ENCODE data around the gene MSS51. TPM values are rescaled to one million over a fixed set of nuclear protein-coding genes. Genes with fewer than 3 reads are reported as not detected.
A peak's percentile ranks its signal among the peaks of the same experiment; 100 is the strongest.

MSS51 gene
- total RNA-seq, 1 experiment from 2014 or later, result 2.3 TPM

GRCh38 chr10:73465978-73466726, 32.8 kb upstream of the MSS51 start:
- Histone ChIP-seq H3K36me3 (ENCODE audit: control insufficient read depth, insufficient read depth, low read length) (peaks cover 28% of the 10 kb centered on the region), H3K4me1 (ENCODE audit: control insufficient read depth, insufficient read depth, low read length) (no peaks in the 10 kb centered on the region), H3K9me3 (ENCODE audit: control insufficient read depth, insufficient read depth, low read depth, low read length) (no peaks in the 10 kb centered on the region), H3K27ac (ENCODE audit: low read length) (no peak overlapping the region), H3K4me3 (ENCODE audit: low read depth in 2 of 2, low read length in 2 of 2) (no peak overlapping the region), H3K27me3 (ENCODE audit: control insufficient read depth, insufficient read depth, low read length) (no peaks in the 10 kb centered on the region)
- ChIA-PET POLR2A (no interaction called here), CTCF (no interaction called here)
- intact Hi-C loops (cut with micrococcal nuclease; ENCODE audit: unreplicated experiment) (no loop called here), in situ Hi-C loops (cut with HindIII; ENCODE audit: low pct_unique_long_range_greater_than_20kb, low sequenced_read_pairs) (no loop called here)
- BruUV-seq (replicated peaks), result no TSS peak
- no peak for DNase-seq (ENCODE audit: low read depth, low spot score)
- ATAC-seq, result no peak
- TF ChIP-seq TCF7L2 (IDR thresholded peaks at IDR 0.05; ENCODE audit: low read depth, low read length) (no peak), POLR2AphosphoS5 (IDR thresholded peaks at IDR 0.05; ENCODE audit: low read depth, low read length) (no peak), CTCF (IDR thresholded peaks at IDR 0.05) (no peak)

DNA sequence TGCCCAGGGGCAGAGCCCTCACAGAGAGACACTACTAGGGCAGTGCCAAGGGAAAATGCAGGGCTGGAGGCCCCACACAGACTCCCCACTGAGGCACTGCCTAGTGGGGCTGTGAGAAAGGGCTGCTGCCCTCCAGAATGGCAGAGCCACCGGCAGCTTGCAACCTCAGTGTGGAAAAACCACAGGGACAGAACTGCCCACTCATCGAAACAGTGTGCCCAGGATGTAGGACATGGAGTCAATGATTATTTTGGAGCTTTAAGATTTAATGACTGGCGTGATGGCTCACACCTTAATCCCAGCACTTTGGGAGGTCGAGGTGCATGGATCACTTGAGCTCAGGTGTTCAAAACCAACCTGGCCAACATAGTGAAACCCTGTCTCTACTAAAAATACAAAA, 27.5 kb upstream of the MSS51 start:
- H3K4me3 ChIP-seq (ENCODE audit: low read depth in 2 of 2, low read length in 2 of 2), result no peak overlapping the region
- no peaks in the 10 kb centered on the region for H3K9me3 ChIP-seq (ENCODE audit: control insufficient read depth, insufficient read depth, low read depth, low read length)
- no peaks in the 10 kb centered on the region for H3K36me3 ChIP-seq (ENCODE audit: control insufficient read depth, insufficient read depth, low read length)
- CTCF ChIA-PET, result no interaction called here
- POLR2A ChIA-PET, result no interaction called here
- no peak overlapping the region for H3K27ac ChIP-seq (ENCODE audit: low read length)
- H3K4me1 ChIP-seq (ENCODE audit: control insufficient read depth, insufficient read depth, low read length), result no peaks in the 10 kb centered on the region
- no peak for TF ChIP-seq CTCF (IDR thresholded peaks at IDR 0.05)
- TF ChIP-seq TCF7L2 (IDR thresholded peaks at IDR 0.05; ENCODE audit: low read depth, low read length), result no peak
- TF ChIP-seq SIN3A (IDR thresholded peaks at IDR 0.05; ENCODE audit: borderline replicate concordance, insufficient read depth, low read depth, low read length), result no peak
- TF ChIP-seq POLR2AphosphoS5 (IDR thresholded peaks at IDR 0.05; ENCODE audit: low read depth, low read length), result no peak
- TF ChIP-seq REST (IDR thresholded peaks at IDR 0.05; ENCODE audit: insufficient read depth in 1 of 2, low read depth in 2 of 2, low read length in 1 of 2), result no peak
- no peak for DNase-seq (ENCODE audit: low read depth, low spot score)
- H3K27me3 ChIP-seq (ENCODE audit: control insufficient read depth, insufficient read depth, low read length), result no peaks in the 10 kb centered on the region
- in situ Hi-C loops (cut with HindIII; ENCODE audit: low pct_unique_long_range_greater_than_20kb, low sequenced_read_pairs), result no loop called here
- peak; percentile 30 for ATAC-seq
- no TSS peak for BruUV-seq (replicated peaks)
- intact Hi-C loops (cut with micrococcal nuclease; ENCODE audit: unreplicated experiment), result no loop called here
